Caco-2 (cell line): ENCODE measurements around the gene CEPT1. TPM values are rescaled to one million over a fixed set of nuclear protein-coding genes. Genes with fewer than 3 reads are reported as not detected.

Experiments
- BruUV-seq: library from RNA; stranded (reverse); fragments of 400-500 nt; replicated peaks from 2 replicates; lab custom pipeline; 2021; lab: Mats Ljungman, UMichigan
- CTCF ChIA-PET: fragments of 300-600 bp; sonication (Branson Sonifier 250); formaldehyde crosslinking; loops from one replicate; lab custom pipeline; 2022; ENCODE audit warnings: antibody characterized with exemption; lab: Charles Lee
- POLR2A ChIA-PET: fragments of 300-600 bp; sonication (Branson Sonifier 250); formaldehyde crosslinking; loops from one replicate; lab custom pipeline; 2022; ENCODE audit warnings: antibody characterized with exemption; lab: Charles Lee
- DNase-seq, 2 experiments: peaks; one replicate each; pipeline versions ENCODE4 v3.0.0 to v3.0.0-alpha.2; 2020 to 2022
- H3K27me3 ChIP-seq: replicated peaks from 2 replicates; pipeline ENCODE4 v1.6.0; 2011; ENCODE audit warnings: low read length; ENCODE audit not compliant: control insufficient read depth, insufficient read depth
- H3K36me3 ChIP-seq: 2 replicates; pipeline ENCODE4 v1.5.1; 2011; ENCODE audit warnings: low read length; ENCODE audit not compliant: control insufficient read depth, insufficient read depth
- H3K4me1 ChIP-seq: fragments of 250-450 bp; sonication (Bioruptor Pico); 2 replicates; pipeline ENCODE4 v1.5.1; 2020; ENCODE audit warnings: mild to moderate bottlenecking
- H3K4me3 ChIP-seq: 2 replicates; pipeline ENCODE4 v1.5.1; 2011; ENCODE audit warnings: low read depth, mild to moderate bottlenecking, control low read depth, low read length
- H3K9me3 ChIP-seq: fragments of 250-450 bp; sonication (Bioruptor Pico); 2 replicates; pipeline ENCODE4 v1.5.1; 2020; ENCODE audit warnings: mild to moderate bottlenecking, moderate library complexity
- H3K27ac Mint-ChIP-seq: one replicate; pipeline ENCODE4 v1.8.0; 2022; ENCODE audit warnings: mixed read lengths; ENCODE audit not compliant: unreplicated experiment
- H3K27me3 Mint-ChIP-seq: one replicate; pipeline ENCODE4 v1.8.0; 2022; ENCODE audit warnings: mixed read lengths; ENCODE audit not compliant: insufficient read depth, unreplicated experiment
- H3K36me3 Mint-ChIP-seq: one replicate; pipeline ENCODE4 v1.8.0; 2022; ENCODE audit warnings: mild to moderate bottlenecking, mixed read lengths; ENCODE audit not compliant: insufficient read depth, unreplicated experiment
- H3K4me1 Mint-ChIP-seq: one replicate; pipeline ENCODE4 v1.8.0; 2022; ENCODE audit warnings: low read depth, mixed read lengths; ENCODE audit not compliant: unreplicated experiment
- H3K4me3 Mint-ChIP-seq: one replicate; pipeline ENCODE4 v1.8.0; 2022; ENCODE audit warnings: mild to moderate bottlenecking, moderate library complexity, mixed read lengths; ENCODE audit not compliant: unreplicated experiment
- H3K9me3 Mint-ChIP-seq: one replicate; pipeline ENCODE4 v1.8.0; 2022; ENCODE audit warnings: mixed read lengths; ENCODE audit not compliant: unreplicated experiment
- CTCF ChIP-seq, 2 experiments: fragments of 200-600 bp in 1 of 2; IDR thresholded peaks; 1 replicate in 1 of 2; 2 replicates in 1 of 2; pipeline versions ENCODE4 v1.5.1 to v1.8.0; 2011 to 2022; ENCODE audit warnings: antibody characterized with exemption in 1 of 2, control low read depth in 1 of 2, inconsistent platforms in 1 of 2, low read depth in 1 of 2, low read length in 1 of 2, mild to moderate bottlenecking in 1 of 2, moderate library complexity in 1 of 2; ENCODE audit not compliant: insufficient read depth in 1 of 2, severe bottlenecking in 1 of 2, unreplicated experiment in 1 of 2
- intact Hi-C: fragments of 100-400 bp; cut with micrococcal nuclease; formaldehyde crosslinking; loops from one replicate; pipeline ENCODE4 v1.10.0; 2022; ENCODE audit not compliant: unreplicated experiment
- total RNA-seq: library from RNA; stranded (reverse); gene quantifications from 2 replicates; pipeline ENCODE4 v1.2.3, GENCODE V29; 2022

CEPT1 gene
- total RNA-seq, 1 experiment from 2014 or later, result 17.3 TPM

GRCh38 chr1:111199329-111199728, 59.3 kb downstream of the CEPT1 start:
- ChIA-PET POLR2A (no interaction called here), CTCF (no interaction called here)
- Histone ChIP-seq H3K36me3 (peaks cover 2% of the 10 kb centered on the region; the same call in 1 of the 2 replicates), H3K4me1 (peaks cover 27% of the 10 kb centered on the region), H3K9me3 (no peaks in the 10 kb centered on the region), H3K27me3 (no peaks in the 10 kb centered on the region), H3K4me3 (no peak overlapping the region)
- Mint-ChIP-seq H3K27ac (no peak overlapping the region), H3K27me3 (no peaks in the 10 kb centered on the region), H3K9me3 (no peaks in the 10 kb centered on the region), H3K36me3 (peaks cover 12% of the 10 kb centered on the region), H3K4me1 (peaks cover 10% of the 10 kb centered on the region), H3K4me3 (no peak overlapping the region)
- TF ChIP-seq CTCF (IDR thresholded peaks at IDR 0.05; ENCODE audit: insufficient read depth in 1 of 2, low read depth in 1 of 2, low read length in 1 of 2, severe bottlenecking in 1 of 2, unreplicated experiment in 1 of 2), result no peak
- no TSS peak for BruUV-seq
- no peak for DNase-seq
- intact Hi-C loops, result no loop called here

- Histone ChIP-seq H3K27me3 (no peaks in the 10 kb centered on the region), H3K36me3 (peaks cover 2% of the 10 kb centered on the region; the same call in 1 of the 2 replicates), H3K4me3 (no peak within 1 kb of the TSS), H3K9me3 (no peaks in the 10 kb centered on the region), H3K4me1 (peaks cover 33% of the 10 kb centered on the region)
- DNase-seq, result no peak
- CTCF ChIA-PET, result no interaction called here
- no peak within 1 kb of the TSS for H3K4me3 Mint-ChIP-seq
- POLR2A ChIA-PET, result no interaction called here
- H3K36me3 Mint-ChIP-seq, result peaks cover 12% of the 10 kb centered on the region
- no peaks in the 10 kb centered on the region for H3K9me3 Mint-ChIP-seq
- peaks cover 9% of the 10 kb centered on the region for H3K4me1 Mint-ChIP-seq
- H3K27ac Mint-ChIP-seq, result no peak within 1 kb of the TSS
- intact Hi-C loops, result loop anchor here (5.0 kb wide), 3 partner anchors 38 to 132 kb away; partner anchors contain the start of genes CEPT1 and DRAM2
- TF ChIP-seq CTCF (IDR thresholded peaks at IDR 0.05; ENCODE audit: insufficient read depth in 1 of 2, low read depth in 1 of 2, low read length in 1 of 2, severe bottlenecking in 1 of 2, unreplicated experiment in 1 of 2), result no peak
- no peaks in the 10 kb centered on the region for H3K27me3 Mint-ChIP-seq
- no TSS peak for BruUV-seq
These were observed 60.1 kb downstream of the CEPT1 start, which contains the start of gene DENND2D for GRCh38 chr1:111199881-111200801. TSS of gene DENND2D (minus strand) at chr1:111200646. CDS start at chr1:111200459, 187 bp downstream.

- Mint-ChIP-seq H3K4me3 (no peak overlapping the region), H3K27me3 (no peaks in the 10 kb centered on the region), H3K4me1 (peaks cover 14% of the 10 kb centered on the region), H3K36me3 (peaks cover 12% of the 10 kb centered on the region), H3K27ac (no peak overlapping the region), H3K9me3 (no peaks in the 10 kb centered on the region)
- Histone ChIP-seq H3K4me1 (peaks cover 34% of the 10 kb centered on the region), H3K36me3 (peaks cover under 1% of the 10 kb centered on the region; the same call in 1 of the 2 replicates), H3K4me3 (no peak overlapping the region), H3K9me3 (no peaks in the 10 kb centered on the region), H3K27me3 (no peaks in the 10 kb centered on the region)
- BruUV-seq, result no TSS peak
- CTCF ChIA-PET, result no interaction called here
- no peak for DNase-seq
- intact Hi-C loops, result loop anchor here (5.0 kb wide), 3 partner anchors 38 to 132 kb away; partner anchors contain the start of genes CEPT1 and DRAM2
- POLR2A ChIA-PET, result no interaction called here
- no peak for TF ChIP-seq CTCF (IDR thresholded peaks at IDR 0.05; ENCODE audit: insufficient read depth in 1 of 2, low read depth in 1 of 2, low read length in 1 of 2, severe bottlenecking in 1 of 2, unreplicated experiment in 1 of 2)
These were observed 60.8 kb downstream of the CEPT1 start for GRCh38 chr1:111200802-111201161.
